HG02870 (cell line): ENCODE data around the gene FSTL5.
"Not testable (repeated sequence)": the region's sequence is repeated elsewhere in the genome, so short reads cannot be mapped to it uniquely, and the experiment has no call there.

ENCODE experiments used
- ATAC-seq: cut with Tn5 transposase; IDR thresholded peaks from one replicate; pipeline ENCODE4 v1.9.1; 2021; ENCODE audit warnings: mild to moderate bottlenecking, moderate library complexity; ENCODE audit not compliant: unreplicated experiment

The FSTL5 gene

DNA sequence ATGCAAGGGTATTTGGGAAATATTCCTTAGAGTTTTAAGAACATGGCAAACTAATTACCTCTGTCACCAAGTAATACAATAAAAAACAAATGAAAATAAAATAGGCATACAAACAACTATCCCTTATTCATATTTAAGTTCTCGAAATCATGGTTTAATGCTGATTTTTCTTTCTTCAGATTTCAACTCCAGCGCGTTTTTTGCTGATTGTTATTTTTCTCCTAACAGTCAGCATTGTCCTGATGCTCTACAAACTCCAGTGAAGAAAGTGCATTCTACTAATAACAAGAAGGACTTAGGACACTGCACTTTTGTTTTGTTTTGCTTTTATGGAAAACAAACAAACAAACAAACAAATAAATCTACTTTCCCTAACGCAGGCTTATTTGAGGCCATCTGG, 282.4 kb downstream of the FSTL5 start:
- no peak for ATAC-seq

DNA sequence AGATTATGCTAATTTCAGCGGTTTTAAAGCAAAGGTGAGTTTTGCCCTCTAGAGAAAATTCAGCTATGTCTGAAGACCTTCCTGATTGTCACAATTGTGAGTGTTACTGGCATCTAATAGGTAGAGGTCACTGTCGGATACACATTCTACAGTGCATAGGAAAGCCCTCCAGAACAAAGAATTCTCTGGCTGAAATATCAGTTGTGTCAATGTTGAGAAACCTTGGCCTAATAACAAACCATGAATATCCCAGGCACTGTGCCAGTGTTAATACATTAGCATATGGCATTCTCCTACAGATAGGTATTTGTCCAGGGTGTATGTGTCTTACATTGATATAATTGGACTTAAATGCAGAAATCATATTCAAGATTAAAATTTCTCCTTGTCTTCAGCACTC, 294.3 kb downstream of the FSTL5 start:
- no peak for ATAC-seq

DNA sequence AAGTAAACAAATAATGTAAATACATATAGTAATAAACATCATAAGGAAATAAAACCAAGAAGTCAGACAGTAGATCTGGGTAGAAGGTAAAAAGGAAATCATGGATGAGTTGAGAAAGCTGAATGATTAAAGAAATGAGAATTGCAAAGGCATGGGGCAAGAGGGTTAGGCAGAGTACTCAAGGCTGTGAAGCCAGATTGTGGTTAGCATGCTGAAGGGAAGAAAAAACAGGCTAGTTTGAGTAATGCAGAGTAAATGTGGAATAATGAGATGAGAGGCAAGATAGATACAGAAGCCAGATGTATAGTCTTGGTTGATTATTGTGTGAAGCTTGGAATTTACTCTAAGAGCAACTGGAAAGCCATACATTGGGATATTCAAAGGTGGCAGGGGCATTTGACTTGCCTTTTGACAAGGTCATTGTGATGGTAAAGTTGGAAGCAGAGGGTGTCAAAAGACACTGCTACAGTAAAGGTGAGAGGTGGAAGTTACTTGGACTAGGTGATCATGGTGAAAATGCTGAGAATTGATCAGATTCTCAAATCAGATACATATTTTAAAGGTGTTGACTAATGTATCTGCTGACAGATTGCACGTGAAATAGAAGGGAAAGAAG, 307.0 kb downstream of the FSTL5 start:
- no peak for ATAC-seq

DNA sequence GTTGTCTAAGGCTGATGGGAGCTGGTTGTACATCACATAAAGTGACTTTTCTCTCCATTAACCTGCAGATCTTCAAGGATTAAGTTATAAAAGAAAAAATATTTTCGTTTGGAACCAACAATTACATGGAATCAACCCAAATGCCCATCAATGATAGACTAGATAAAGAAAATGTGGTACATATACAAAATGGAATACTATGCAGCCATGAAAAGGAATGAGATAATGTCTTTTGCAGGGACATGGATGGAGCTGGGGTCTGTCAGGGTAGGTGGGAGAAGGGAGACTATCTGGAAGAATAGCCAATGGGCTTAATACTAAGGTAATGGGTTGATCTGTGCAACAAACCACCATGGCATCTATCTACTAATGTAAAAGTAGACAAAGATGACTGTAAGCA, 313.2 kb downstream of the FSTL5 start:
- ATAC-seq, result no peak

DNA sequence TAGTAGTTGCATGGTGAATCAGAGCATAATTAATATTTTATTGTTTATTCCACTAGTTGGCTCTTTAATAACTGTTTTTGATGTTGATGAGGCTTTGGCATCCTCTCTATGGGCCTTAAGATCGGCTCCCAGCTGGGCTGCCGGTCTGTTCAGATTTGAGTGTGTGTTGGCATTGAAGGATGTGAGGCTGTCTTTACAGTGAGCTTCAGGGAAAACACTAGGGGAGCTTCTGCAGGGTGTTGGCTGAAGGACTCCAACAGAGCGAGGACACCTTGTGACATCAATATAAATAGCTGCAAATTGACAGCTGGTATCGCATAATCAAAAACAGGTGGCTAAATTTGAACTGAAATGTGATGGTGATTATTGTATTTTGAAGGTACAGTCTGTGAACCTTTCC, 322.0 kb downstream of the FSTL5 start:
- ATAC-seq, result no peak

DNA sequence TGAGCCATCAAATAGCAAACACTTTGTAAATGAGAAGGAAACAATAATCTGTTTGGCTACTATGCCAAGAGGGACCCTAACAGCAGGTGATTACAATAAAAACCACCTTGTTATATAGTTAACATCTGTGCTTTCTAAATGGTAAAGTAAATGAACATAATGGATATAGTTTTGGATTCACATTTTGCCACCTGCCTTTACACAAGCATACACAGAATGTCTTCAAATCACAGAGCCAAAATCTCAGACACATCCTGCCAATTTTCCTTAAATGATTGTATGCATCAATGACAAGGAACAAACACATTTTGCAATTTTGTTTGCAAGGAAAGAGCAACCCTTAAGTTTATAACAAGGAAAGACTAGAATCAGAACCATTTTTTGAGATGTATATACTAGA, 334.2 kb downstream of the FSTL5 start:
- no peak for ATAC-seq

DNA sequence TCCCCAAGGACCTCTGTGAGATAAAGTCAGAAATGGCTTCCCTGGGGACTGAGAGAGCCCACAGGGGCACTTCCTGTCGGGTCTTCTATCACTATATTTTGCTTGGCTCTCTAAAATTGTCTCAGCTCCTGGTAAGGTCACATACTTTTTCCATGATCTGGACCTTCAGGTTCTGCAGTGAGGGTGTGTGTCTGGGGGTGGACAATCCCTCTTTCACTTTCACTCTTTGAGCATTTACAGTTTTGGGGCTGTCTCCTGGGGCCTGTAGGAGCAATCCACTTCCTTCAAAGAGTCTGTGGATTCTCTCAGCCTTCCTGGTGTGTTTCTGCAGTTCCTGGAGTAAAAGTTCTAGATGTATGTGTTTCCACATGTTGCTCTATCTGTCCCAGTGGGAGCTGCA, 335.7 kb downstream of the FSTL5 start:
- no peak for ATAC-seq

DNA sequence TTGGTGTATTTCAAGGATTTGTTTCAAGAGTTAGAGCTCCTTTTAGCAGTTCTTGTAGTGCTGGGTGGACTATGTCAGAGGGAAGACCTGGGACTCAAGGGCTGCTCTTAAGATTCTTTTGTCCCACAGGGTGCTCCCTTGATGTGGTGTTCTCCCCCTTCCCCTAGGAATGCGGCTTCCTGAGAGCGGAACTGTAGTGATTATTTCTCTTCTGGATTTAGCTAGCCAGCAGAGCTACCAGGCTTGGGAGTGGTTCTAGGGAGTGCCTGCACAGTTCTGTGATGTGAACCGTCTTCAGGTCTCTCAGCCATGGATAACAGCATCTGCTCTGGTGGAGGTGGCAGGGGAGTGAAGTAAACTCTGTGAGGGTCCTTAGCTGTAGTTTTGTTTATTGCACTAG, 336.8 kb downstream of the FSTL5 start:
- ATAC-seq, result no peak

DNA sequence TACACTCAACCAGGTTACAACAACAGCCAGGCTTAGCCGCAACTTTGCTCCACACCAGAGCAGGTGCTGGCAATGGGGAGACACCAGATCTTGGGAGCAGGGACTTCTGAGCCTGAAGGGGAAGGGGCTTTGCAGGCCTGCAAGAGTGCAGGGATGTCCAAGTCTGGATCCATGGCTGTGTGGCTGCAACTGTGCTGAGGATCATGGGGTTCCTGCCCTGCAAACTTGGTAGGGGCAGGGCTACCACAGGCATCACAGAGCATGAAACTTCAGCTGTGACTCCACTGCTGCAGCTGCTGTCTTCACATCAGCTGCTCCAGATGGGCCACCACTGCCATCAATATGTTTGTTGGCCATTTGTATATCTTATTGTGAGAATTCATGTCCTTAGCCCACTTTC, 340.4 kb downstream of the FSTL5 start:
- ATAC-seq, result no peak

DNA sequence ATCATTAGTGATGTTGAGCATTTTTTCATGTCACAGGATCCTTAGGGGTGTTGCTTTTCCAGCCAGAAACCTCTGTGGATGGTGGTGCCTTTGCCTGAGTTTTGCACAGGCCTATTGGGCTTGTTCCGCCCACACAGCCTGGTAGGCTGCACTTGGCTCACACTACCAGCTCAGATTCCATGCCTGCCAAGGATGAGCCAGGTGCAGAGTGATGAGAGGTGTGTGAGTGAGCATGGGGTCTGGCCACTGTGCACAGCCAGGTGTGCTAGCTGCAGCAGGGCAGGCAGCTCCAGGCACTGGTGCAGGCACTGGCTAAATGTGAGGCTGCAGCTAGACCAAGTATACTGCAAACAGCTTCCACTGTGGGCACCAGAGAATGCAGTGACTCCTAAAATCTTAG, 341.6 kb downstream of the FSTL5 start:
- no peak for ATAC-seq

DNA sequence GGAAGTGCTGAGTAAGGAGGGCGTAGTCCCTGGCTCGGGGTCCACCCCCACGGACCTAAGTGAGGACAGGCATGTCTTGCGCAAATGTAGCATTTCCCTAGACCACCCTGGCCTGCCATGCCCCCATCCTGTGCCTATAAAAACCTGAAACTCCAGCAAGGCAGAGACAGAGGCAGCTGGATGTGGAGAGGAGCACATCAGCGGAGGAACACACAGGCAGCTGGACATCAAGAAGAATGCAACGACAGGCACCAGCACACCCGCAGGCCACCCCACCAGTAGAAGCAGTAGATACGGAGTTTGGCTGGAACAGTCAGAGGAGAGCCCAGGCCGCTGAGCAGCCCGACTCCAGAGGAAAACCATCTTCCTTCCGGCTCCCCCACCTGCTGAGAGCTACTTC, 345.9 kb downstream of the FSTL5 start:
- no peak for ATAC-seq

DNA sequence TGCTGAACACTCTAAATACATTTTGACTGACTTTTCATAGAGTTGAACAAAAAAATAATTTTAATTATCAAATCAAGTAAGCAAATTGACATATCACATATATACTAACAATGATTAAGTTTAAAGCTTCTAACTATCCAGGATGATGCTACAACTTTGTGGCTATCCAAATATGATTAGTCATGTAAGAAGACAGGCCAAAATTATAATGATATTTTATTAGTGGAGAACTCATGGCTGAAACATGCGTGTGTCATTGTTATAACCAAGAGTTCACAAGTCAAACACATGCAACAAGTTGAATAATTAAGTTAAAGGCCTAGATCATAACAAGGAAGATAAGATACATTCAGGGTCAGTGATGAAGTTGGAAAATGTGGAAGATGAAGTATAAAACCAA, 346.8 kb downstream of the FSTL5 start:
- ATAC-seq, result no peak

DNA sequence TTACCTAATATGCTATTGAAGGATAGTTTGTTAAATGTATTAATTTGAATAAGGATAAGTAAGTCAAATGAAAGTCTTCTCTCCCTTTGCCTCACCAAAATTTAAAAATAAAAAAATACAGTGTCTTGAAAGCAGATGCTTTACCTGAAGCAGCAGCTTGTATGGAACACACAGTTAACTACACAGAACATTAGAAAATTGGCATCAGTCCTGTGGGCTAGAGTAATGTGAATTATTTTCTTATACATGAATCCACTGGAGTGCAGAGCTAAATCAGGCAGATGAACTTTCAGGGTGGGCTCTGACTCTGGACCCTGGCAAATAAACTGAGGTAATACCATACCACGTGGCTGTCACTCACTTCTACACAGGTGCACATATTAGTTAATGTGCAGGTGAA, 348.0 kb downstream of the FSTL5 start:
- ATAC-seq, result no peak

DNA sequence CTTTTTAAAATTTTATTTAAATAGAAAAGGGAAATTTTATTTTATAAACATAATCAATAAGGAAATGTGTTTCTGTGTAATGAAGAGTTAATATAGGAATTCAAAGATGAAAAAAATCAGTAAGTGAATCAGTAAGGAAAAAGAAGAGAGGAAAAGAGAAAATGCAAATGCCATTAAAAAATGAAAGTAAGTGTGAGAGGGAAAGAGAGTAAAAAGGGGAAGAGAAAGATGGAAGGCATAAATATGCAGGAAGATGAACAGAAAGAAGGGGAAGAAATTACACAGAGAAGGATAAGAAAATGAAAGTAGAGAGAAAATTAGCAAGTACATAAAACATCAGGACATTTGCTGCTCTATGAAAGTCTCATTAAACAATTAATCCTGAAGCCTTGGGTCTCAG, 349.9 kb downstream of the FSTL5 start:
- ATAC-seq, result no peak

DNA sequence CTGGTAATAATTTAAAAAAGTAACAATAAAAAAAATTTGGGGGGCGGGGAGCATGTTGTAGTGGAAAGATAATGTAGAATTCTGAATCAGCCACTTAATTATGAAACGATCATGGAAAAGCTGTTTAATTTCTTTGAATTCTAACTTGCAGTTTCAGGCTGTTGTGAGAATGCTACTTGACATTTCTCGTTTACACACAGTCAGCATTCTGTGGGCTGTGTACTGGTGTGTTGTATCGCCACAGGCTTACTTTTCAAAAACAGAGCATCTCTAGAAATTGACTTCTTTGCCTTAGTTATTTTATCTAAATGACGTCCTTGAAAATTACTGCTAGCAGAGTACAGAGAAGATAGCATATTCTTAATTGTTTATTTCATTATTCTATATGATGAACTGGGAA, 350.4 kb downstream of the FSTL5 start:
- no peak for ATAC-seq

DNA sequence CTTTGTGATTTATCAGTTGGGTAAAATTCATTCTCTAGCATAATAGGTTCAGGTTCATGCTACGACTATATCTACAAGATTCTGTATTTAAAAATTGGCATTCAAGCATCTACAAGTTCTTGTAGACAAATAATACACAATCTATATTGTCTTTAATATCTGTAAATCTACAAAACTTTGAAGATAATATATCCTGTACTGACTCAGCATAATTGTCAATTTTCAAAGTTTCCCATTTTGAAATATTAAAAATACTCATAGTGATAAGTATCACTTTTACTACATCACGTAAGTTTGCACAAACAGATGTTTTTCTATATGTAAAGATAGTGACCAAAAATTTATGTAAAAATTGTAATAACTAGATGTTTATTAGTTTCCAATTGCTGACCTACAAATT, 360.6 kb downstream of the FSTL5 start:
- ATAC-seq, result no peak

DNA sequence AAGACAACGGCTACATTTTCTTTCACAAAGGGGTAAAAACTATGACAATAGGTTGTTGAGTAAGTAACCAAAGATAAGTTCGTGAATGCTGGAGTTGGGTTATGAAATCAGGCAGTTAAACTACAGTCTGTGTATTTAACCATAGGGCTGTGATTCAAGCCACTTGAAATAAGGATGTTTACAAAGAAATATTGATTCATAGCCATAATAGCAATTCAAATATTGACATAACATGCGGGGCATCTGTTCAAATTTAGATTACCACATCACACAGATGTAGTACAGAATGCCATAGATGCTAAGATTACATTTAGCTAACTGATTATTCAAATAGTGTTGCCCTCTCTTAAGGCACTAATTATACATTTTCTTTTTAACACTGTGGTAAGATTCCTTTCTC, 364.1 kb downstream of the FSTL5 start:
- ATAC-seq, result no peak

DNA sequence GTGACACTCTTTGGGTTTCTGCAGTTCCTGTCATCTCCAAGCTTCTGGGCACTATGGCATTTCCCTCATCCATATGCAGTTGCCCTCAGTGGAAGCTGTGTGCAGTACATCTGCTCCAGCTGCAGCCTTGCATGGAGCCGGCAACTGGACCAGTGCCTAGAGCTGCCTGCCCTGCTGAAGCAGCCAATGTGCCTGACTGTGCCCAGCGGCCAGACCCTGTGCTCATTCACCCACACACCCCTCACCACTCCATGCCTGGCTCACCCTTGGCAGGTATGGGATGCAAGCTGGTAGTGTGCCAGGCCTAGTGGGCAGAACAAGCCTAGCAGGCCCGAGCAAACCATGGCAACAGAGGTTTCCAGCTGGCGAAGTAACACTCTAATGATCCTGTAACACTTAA, 370.8 kb downstream of the FSTL5 start:
- no peak for ATAC-seq

DNA sequence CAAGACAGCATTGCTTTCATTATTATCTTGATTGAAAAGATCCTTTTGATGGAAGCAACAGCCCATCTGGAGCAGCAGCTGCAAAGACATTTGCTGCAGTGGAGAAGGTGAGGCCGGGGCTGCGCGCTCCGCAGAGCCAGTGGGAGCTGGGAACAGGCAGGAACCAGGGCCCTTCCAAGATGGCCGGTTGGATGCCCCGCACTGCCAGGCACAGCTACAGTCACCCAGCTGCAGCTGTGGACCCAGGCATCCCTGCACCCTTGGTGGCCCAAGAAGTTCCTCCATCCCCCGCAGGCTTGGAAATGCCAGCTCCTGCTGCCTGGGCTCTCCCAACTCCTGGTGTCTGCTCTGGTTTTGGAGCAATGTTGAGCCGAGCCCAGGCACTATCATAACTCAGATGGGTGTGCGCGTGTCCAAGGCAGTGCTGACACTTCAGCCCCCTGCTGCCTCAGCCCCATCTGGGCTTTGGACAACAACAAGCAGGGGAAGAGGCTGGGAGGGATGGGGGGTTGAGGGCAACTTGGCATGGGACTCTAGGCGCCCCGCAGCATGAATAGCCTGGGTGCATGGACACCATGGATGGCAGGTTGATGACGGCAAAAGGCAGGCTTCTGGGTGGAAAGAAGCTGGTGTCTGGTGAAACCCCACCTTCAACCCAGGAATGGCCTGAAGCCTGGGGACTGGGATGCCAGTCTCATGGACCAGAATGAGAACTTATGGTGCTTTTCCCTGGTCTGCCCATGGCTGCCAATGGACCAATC, 371.8 kb downstream of the FSTL5 start:
- no peak for ATAC-seq

DNA sequence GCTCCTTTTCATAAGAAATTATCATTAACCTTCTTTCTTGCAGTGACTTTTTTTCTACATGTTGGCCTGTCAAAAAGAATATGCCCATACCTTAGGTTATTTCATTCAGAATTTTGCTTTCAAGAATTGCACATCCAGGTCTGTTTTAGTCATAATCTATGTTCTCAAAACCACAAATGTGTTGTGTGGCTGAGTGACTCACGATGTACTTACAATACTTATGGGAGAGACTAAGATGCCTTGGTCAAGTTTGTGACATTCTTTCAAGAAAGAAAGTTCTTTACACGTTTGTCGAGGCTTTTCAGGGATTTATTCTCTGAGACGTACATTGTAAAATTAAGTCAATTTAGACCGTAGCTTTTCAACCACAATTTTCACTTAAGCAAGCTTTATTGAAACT, 396.7 kb downstream of the FSTL5 start:
- ATAC-seq, result no peak

DNA sequence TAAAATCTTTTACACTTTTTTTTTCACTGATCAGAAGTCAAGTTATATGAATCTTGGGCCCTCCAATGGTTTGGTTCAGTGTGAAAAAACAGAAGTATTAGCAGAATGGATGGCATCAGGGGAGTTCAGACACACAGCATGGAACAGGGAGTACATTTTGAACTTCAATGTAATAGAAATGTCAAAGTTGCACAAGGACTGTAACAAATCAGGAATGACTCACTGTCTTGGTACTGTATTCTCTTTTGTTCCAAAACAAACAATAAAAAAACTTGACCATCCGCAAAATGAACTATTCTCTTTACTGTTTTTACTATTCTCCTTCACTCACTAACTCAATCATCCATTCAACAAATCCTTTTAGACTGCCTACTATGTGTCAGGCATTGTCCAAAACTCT, 401.0 kb downstream of the FSTL5 start:
- ATAC-seq, result no peak

DNA sequence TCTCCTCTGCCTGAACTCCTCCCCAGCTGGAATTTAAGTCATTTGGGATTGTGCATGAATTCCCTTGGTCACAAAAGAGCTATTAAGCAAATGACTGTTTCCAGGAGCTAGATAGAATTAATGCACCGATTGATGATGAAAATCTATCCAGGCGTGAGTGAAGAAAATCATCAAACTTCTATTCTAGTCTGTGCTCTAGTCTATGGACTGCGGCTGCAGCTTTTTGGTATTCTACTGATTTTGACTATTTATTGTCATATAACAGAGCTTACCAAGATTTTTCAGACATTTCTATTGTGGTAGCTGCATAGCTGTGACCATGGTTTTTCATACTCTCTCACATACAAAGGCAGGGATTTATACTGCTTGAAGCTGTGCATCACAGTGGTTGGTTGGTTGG, 403.8 kb downstream of the FSTL5 start:
- ATAC-seq, result no peak

DNA sequence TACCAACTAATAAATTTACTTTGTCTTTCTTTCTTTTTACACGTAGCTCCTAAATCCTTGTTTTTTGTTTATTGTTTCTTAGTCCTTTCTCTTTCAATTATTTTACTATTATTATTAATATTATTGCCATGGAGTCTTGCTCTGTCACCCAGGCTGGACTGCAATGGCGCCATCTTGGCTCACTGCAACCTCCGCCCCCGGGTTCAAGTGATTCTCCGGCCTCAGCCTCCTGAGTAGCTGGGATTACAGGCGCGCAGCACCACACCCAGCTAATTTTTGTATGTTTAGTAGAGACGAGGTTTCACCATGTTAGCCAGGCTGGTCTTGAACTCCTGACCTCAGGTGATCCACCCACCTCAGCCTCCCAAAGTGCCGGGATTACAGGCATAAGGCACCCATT, 405.4 kb downstream of the FSTL5 start:
- ATAC-seq, result not testable (repeated sequence)
